OCI-LY3 (cell line): ENCODE results near the gene AP5B1.

Experiments used
- EZH2phosphoT487 ChIP-seq: fragments of 200-600 bp; shearing (Covaris generic); IDR thresholded peaks from 2 replicates; pipeline ENCODE4 v1.6.1; 2018; ENCODE audit warnings: antibody characterized with exemption, mixed run types, low read depth
- TF ChIP-seq, protein P1 (sequence below): fragments of 200-600, 300-600 bp; sonication (generic); IDR thresholded peaks from 2 replicates; pipeline ENCODE4 v1.5.1; 2014; ENCODE audit warnings: antibody characterized with exemption, low read length, low read depth

GRCh38 chr11:65785319-65786007 lies 4.7 kb upstream of the AP5B1 start:
- TF ChIP-seq, protein P1, sequence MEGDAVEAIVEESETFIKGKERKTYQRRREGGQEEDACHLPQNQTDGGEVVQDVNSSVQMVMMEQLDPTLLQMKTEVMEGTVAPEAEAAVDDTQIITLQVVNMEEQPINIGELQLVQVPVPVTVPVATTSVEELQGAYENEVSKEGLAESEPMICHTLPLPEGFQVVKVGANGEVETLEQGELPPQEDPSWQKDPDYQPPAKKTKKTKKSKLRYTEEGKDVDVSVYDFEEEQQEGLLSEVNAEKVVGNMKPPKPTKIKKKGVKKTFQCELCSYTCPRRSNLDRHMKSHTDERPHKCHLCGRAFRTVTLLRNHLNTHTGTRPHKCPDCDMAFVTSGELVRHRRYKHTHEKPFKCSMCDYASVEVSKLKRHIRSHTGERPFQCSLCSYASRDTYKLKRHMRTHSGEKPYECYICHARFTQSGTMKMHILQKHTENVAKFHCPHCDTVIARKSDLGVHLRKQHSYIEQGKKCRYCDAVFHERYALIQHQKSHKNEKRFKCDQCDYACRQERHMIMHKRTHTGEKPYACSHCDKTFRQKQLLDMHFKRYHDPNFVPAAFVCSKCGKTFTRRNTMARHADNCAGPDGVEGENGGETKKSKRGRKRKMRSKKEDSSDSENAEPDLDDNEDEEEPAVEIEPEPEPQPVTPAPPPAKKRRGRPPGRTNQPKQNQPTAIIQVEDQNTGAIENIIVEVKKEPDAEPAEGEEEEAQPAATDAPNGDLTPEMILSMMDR: no peak
- no peak for TF ChIP-seq EZH2phosphoT487
